Activated naive CD4-positive, alpha-beta T cell treated with anti-CD3 and anti-CD28 coated beads, Interleukin-2, amount 50 U/mL, for 16 hours (primary cell): ENCODE data around the gene ACTC1.

Experiments
- DNase-seq: peaks from one replicate; pipeline ENCODE4 v3.0.0-alpha.2; 2020

Gene ACTC1

GRCh38 chr15:34799149-34800101 is 4.1 kb upstream of the ACTC1 start:
- DNase-seq = no peak

GRCh38 chr15:34796847-34797435 is 1.6 kb upstream of the ACTC1 start:
- DNase-seq = no peak

GRCh38 chr15:34794590-34795206 is 651 bp downstream of the ACTC1 start:
- DNase-seq = no peak

- no peak for DNase-seq
Measured at GRCh38 chr15:34793901-34794300, 1.4 kb downstream of the ACTC1 start.

GRCh38 chr15:34793071-34793470 is 2.3 kb downstream of the ACTC1 start:
- no peak for DNase-seq

GRCh38 chr15:34791701-34792100 is 3.6 kb downstream of the ACTC1 start:
- DNase-seq = no peak

GRCh38 chr15:34790121-34790520 is 5.2 kb downstream of the ACTC1 start:
- no peak for DNase-seq

GRCh38 chr15:34789326-34789725 is 6.0 kb downstream of the ACTC1 start:
- DNase-seq = no peak

GRCh38 chr15:34786206-34786605 is 9.1 kb downstream of the ACTC1 start:
- no peak for DNase-seq

- no peak for DNase-seq
Measured at GRCh38 chr15:34783991-34784390, 11.4 kb downstream of the ACTC1 start.

GRCh38 chr15:34783431-34783830 is 11.9 kb downstream of the ACTC1 start:
- DNase-seq = no peak

GRCh38 chr15:34782901-34783300 is 12.4 kb downstream of the ACTC1 start:
- DNase-seq = no peak

GRCh38 chr15:34780725-34781124 is 14.6 kb downstream of the ACTC1 start:
- no peak for DNase-seq

GRCh38 chr15:34776606-34777105 is 18.7 kb downstream of the ACTC1 start:
- no peak for DNase-seq

- no peak for DNase-seq
Measured at GRCh38 chr15:34773917-34774316, 21.4 kb downstream of the ACTC1 start.

- DNase-seq = no peak
Measured at GRCh38 chr15:34773013-34773412, 22.3 kb downstream of the ACTC1 start.

- no peak for DNase-seq
Measured at GRCh38 chr15:34772312-34772711, 23.0 kb downstream of the ACTC1 start.

GRCh38 chr15:34769711-34770110 is 25.6 kb downstream of the ACTC1 start:
- no peak for DNase-seq

GRCh38 chr15:34768530-34768929 is 26.8 kb downstream of the ACTC1 start:
- no peak for DNase-seq

- no peak for DNase-seq
Measured at GRCh38 chr15:34765741-34766140, 29.6 kb downstream of the ACTC1 start.

- no peak for DNase-seq
Measured at GRCh38 chr15:34760909-34761308, 34.4 kb downstream of the ACTC1 start.

- no peak for DNase-seq
Measured at GRCh38 chr15:34759992-34760391, 35.4 kb downstream of the ACTC1 start.

- DNase-seq = no peak
Measured at GRCh38 chr15:34759347-34759746, 36.0 kb downstream of the ACTC1 start.

GRCh38 chr15:34757262-34757661 is 38.1 kb downstream of the ACTC1 start:
- DNase-seq = no peak
